HepG2 (cell line): Measurements from ENCODE around the gene SFXN5. TPM values are rescaled to one million over a fixed set of nuclear protein-coding genes. Genes with fewer than 3 reads are reported as not detected.

ENCODE experiments used
- AHR ChIP-seq: IDR thresholded peaks from 2 replicates; pipeline ENCODE4 v1.6.1; 2018; ENCODE audit warnings: missing genetic modification reagents, missing compliant biosample characterization
- FOXA3 ChIP-seq: IDR thresholded peaks from 2 replicates; pipeline ENCODE4 v1.6.1; 2016; ENCODE audit warnings: missing genetic modification reagents, missing compliant biosample characterization
- FOXK1 ChIP-seq: sonication (generic); formaldehyde crosslinking; IDR thresholded peaks from 2 replicates; pipeline ENCODE4 v1.4.0; 2020; ENCODE audit warnings: low read depth, missing genetic modification reagents, borderline replicate concordance
- HNRNPK ChIP-seq: fragments of 200-400 bp; formaldehyde crosslinking; IDR thresholded peaks from 2 replicates; pipeline ENCODE4 v1.6.1; 2018; ENCODE audit warnings: low read length, low read depth, moderate library complexity, mild to moderate bottlenecking; ENCODE audit not compliant: poor library complexity, severe bottlenecking
- MED1 ChIP-seq: sonication (generic); formaldehyde crosslinking; IDR thresholded peaks from 2 replicates; pipeline ENCODE4 v1.4.0; 2020; ENCODE audit warnings: missing genetic modification reagents
- NFYB ChIP-seq: sonication (generic); formaldehyde crosslinking; IDR thresholded peaks from 2 replicates; pipeline ENCODE4 v1.4.0; 2020; ENCODE audit warnings: missing genetic modification reagents
- POLR2AphosphoS5 ChIP-seq: IDR thresholded peaks from 2 replicates; pipeline ENCODE4 v1.6.1; 2012; ENCODE audit warnings: low read depth, low read length
- RBM39 ChIP-seq: fragments of 200-400 bp; formaldehyde crosslinking; IDR thresholded peaks from one replicate; pipeline ENCODE4 v1.6.1; 2018; ENCODE audit warnings: antibody characterized with exemption, mild to moderate bottlenecking, low read depth, low read length; ENCODE audit not compliant: poor library complexity, severe bottlenecking
- SP1 ChIP-seq, 2 experiments: fragments of 450-650 bp in 1 of 2; sonication (generic) in 1 of 2; formaldehyde crosslinking in 1 of 2; IDR thresholded peaks; 2 replicates each; pipeline versions ENCODE4 v1.4.0 to v1.6.1; 2016 to 2020; ENCODE audit warnings: missing genetic modification reagents in 1 of 2
- TBL1XR1 ChIP-seq: fragments of 150-350 bp; IDR thresholded peaks from 2 replicates; pipeline ENCODE4 v1.6.1; 2014; ENCODE audit warnings: borderline replicate concordance, low read length; ENCODE audit not compliant: partially characterized antibody
- ZBTB7B ChIP-seq: sonication (generic); formaldehyde crosslinking; IDR thresholded peaks from 2 replicates; pipeline ENCODE4 v1.4.0; 2020; ENCODE audit warnings: missing genetic modification reagents
- ZC3H4 ChIP-seq: sonication (generic); formaldehyde crosslinking; IDR thresholded peaks from 2 replicates; pipeline ENCODE4 v1.4.0; 2020; ENCODE audit warnings: missing genetic modification reagents, borderline replicate concordance
- ZNF260 ChIP-seq: sonication (generic); formaldehyde crosslinking; IDR thresholded peaks from 2 replicates; pipeline ENCODE4 v1.4.0; 2020; ENCODE audit warnings: missing genetic modification reagents, low read depth, mild to moderate bottlenecking, borderline replicate concordance
- ZNF552 ChIP-seq: sonication (generic); formaldehyde crosslinking; IDR thresholded peaks from 2 replicates; pipeline ENCODE4 v1.9.0; 2022; ENCODE audit warnings: missing genetic modification reagents, mild to moderate bottlenecking, borderline replicate concordance
- ZNF713 ChIP-seq: sonication (generic); formaldehyde crosslinking; IDR thresholded peaks from 2 replicates; pipeline ENCODE4 v1.4.0; 2020; ENCODE audit warnings: mild to moderate bottlenecking, missing genetic modification reagents
- ZNF761 ChIP-seq: sonication (generic); formaldehyde crosslinking; conservative IDR thresholded peaks from 2 replicates; pipeline ENCODE4 v1.4.0; 2020; ENCODE audit warnings: mild to moderate bottlenecking, missing genetic modification reagents
- polyA plus RNA-seq, 8 experiments: library from polyadenylated mRNA; depleted of rRNA in 3 of 8; stranded (reverse) in 7 of 8; unstranded in 1 of 8; fragments of >200 nt; fragmentation: Illumina TruSeq in 4 of 8; extraction: Trizol in 4 of 8; gene quantifications; 2 replicates each; pipeline versions ENCODE4 v1.2.1 to v1.2.3, GENCODE V29; 2011 to 2016; ENCODE audit warnings: low read depth in 4 of 8, missing spikeins in 1 of 8, mixed read lengths in 1 of 8; ENCODE audit not compliant: insufficient read depth in 1 of 8
- total RNA-seq, 5 experiments: library from RNA; depleted of rRNA; stranded (reverse); fragments of >200 nt; fragmentation: Illumina TruSeq; extraction: Trizol; gene quantifications; 2 replicates each; pipeline ENCODE4 v1.2.3, GENCODE V29; 2016; ENCODE audit warnings: low read depth in 1 of 5
- TF ChIP-seq, protein P1 (sequence below): sonication (generic); formaldehyde crosslinking; IDR thresholded peaks from 2 replicates; pipeline ENCODE4 v1.4.0; 2020; ENCODE audit warnings: missing genetic modification reagents
- TF ChIP-seq, protein P2 (sequence below): IDR thresholded peaks from 2 replicates; pipeline ENCODE4 v1.6.1; 2016; ENCODE audit warnings: missing compliant biosample characterization, missing genetic modification reagents, borderline replicate concordance
- TF ChIP-seq, protein P3 (sequence below): IDR thresholded peaks from 2 replicates; pipeline ENCODE4 v1.6.1; 2016; ENCODE audit warnings: low read depth, borderline replicate concordance
- TF ChIP-seq, protein P4 (sequence below): sonication (generic); formaldehyde crosslinking; IDR thresholded peaks from 2 replicates; pipeline ENCODE4 v1.5.0; 2020; ENCODE audit warnings: mild to moderate bottlenecking, missing genetic modification reagents
- TF ChIP-seq, protein P5 (sequence below): sonication (generic); formaldehyde crosslinking; IDR thresholded peaks from 2 replicates; pipeline ENCODE4 v1.4.0; 2020; ENCODE audit warnings: low read depth, mild to moderate bottlenecking, missing genetic modification reagents

SFXN5 gene
- total and polyA plus RNA-seq, 2 of the 13 experiments (the other 11 are each of a cell fraction or from before 2014, with no cell fraction given), result 34.9 to 37.4 TPM

DNA sequence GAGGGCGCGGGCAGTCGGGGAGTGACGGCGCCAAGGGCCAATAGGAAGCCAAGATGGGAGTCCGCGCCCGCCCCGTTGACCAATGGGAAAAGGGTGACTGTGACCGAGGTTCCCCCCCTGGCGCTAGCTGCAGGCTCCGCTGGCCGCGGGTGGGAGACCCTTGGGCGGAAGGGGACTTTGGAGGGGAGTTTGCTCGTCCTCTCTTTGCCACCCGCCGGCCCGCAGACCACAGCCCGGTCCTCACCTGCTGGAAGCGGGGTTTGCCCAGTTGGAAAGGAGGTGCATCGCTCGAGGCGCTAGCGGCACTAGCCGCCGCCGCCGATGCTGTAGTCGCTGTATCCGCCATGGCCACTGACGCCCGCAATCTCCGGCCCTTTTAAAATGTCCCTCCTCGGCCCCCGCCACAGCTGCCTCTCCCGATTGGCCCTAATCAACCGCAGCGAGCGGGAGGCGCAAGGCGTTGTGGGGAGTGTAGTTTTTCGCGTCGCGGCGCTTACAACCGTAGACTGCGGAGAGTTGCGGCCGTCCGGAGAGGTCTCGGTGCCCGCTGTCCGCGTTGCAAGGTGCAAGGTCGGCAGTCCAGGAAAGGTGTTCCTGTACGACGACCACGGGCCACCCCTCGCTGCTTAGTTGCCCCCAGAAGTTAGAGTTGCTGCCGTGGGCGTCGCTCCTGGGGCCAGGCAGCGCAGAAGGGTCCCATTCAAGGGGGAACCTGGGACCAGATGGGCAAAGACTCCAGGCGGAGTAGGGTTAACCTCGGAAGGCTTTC is at the start of gene SFXN5 (continued):
- TF ChIP-seq, protein P1, sequence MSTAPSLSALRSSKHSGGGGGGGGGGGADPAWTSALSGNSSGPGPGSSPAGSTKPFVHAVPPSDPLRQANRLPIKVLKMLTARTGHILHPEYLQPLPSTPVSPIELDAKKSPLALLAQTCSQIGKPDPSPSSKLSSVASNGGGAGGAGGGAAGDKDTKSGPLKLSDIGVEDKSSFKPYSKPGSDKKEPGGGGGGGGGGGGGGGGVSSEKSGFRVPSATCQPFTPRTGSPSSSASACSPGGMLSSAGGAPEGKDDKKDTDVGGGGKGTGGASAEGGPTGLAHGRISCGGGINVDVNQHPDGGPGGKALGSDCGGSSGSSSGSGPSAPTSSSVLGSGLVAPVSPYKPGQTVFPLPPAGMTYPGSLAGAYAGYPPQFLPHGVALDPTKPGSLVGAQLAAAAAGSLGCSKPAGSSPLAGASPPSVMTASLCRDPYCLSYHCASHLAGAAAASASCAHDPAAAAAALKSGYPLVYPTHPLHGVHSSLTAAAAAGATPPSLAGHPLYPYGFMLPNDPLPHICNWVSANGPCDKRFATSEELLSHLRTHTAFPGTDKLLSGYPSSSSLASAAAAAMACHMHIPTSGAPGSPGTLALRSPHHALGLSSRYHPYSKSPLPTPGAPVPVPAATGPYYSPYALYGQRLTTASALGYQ (CRISPR knock-in tag), result peak; percentile 14; the same call in 1 of the 2 replicates
- TF ChIP-seq FOXA3 (CRISPR knock-in tag) (peak; percentile 27), RBM39 (peak; percentile 80), SP1 (IDR thresholded peaks at IDR 0.05) (no peak), SP1 (CRISPR knock-in tag; IDR thresholded peaks at IDR 0.05) (0 out of 2 replicates have a peak, but pooled peaks have one; percentile 50), NFYB (CRISPR knock-in tag) (peak; percentile 96), ZNF713 (CRISPR knock-in tag) (no peak), FOXK1 (peak; percentile 59), TBL1XR1 (peak; percentile 18), ZNF260 (CRISPR knock-in tag) (no peak), MED1 (0 out of 2 replicates have a peak, but pooled peaks have one; percentile 19), ZNF761 (no peak), POLR2AphosphoS5 (peak; percentile 91), ZBTB7B (CRISPR knock-in tag) (peak; percentile 53; the same call in 1 of the 2 replicates), ZNF552 (peak; percentile 82), AHR (CRISPR knock-in tag) (no peak), ZC3H4 (CRISPR knock-in tag) (no peak), HNRNPK (peak; percentile 79)
- TF ChIP-seq, protein P2, sequence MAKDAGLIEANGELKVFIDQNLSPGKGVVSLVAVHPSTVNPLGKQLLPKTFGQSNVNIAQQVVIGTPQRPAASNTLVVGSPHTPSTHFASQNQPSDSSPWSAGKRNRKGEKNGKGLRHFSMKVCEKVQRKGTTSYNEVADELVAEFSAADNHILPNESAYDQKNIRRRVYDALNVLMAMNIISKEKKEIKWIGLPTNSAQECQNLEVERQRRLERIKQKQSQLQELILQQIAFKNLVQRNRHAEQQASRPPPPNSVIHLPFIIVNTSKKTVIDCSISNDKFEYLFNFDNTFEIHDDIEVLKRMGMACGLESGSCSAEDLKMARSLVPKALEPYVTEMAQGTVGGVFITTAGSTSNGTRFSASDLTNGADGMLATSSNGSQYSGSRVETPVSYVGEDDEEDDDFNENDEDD, result peak; percentile 93
- TF ChIP-seq, protein P3, sequence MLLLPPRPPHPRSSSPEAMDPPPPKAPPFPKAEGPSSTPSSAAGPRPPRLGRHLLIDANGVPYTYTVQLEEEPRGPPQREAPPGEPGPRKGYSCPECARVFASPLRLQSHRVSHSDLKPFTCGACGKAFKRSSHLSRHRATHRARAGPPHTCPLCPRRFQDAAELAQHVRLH (CRISPR knock-in tag), result peak; percentile 59
- TF ChIP-seq, protein P4, sequence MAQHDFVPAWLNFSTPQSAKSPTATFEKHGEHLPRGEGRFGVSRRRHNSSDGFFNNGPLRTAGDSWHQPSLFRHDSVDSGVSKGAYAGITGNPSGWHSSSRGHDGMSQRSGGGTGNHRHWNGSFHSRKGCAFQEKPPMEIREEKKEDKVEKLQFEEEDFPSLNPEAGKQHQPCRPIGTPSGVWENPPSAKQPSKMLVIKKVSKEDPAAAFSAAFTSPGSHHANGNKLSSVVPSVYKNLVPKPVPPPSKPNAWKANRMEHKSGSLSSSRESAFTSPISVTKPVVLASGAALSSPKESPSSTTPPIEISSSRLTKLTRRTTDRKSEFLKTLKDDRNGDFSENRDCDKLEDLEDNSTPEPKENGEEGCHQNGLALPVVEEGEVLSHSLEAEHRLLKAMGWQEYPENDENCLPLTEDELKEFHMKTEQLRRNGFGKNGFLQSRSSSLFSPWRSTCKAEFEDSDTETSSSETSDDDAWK (CRISPR knock-in tag), result no peak
- TF ChIP-seq, protein P5, sequence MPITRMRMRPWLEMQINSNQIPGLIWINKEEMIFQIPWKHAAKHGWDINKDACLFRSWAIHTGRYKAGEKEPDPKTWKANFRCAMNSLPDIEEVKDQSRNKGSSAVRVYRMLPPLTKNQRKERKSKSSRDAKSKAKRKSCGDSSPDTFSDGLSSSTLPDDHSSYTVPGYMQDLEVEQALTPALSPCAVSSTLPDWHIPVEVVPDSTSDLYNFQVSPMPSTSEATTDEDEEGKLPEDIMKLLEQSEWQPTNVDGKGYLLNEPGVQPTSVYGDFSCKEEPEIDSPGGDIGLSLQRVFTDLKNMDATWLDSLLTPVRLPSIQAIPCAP (CRISPR knock-in tag), result no peak
